ENCODE measurements around the gene TECPR1. TPM values are rescaled to one million over a fixed set of nuclear protein-coding genes. Genes with fewer than 3 reads are reported as not detected.

The TECPR1 gene
- total and polyA plus RNA-seq, 2 of the 8 experiments (the other 6 are each of a cell fraction or from before 2014, with no cell fraction given), result 1.3 to 11.1 TPM

DNA sequence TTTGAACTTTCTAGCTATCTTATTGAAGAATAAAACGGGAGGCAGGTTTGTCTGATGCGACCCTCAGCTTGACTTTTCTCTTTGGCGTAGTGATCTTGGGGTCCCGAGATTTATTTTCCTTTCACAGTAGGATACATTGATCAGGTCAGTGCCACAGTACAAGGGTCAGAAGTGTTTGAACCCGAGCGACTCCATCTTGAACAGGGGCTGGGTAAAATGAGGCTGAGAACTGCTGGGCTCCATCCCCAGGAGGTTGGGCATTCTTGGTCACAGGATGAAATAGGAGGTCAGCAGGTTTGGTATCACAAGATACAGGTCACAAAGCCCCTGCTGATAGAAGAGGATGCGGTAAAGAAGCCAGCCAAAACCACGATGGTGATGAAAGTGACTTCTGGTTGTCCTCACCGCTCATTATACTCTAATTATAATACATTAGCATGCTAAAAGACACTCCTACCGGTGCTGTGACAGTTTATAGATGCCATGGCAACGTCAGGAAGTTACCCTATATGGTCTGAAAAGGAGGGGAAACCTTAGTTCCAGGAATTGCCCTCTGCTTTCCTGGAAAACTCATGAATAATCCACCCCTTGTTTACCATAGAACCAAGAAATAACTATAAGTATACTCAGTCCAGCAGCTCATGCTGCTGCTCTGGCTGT, 3.0 kb upstream of the TECPR1 start:
- no peak overlapping the region for H3K27ac ChIP-seq (ENCODE audit: low read depth, low read length)
- TF ChIP-seq CBX5 (IDR thresholded peaks at IDR 0.05; ENCODE audit: low read depth, low read length) (no peak), KDM1A (IDR thresholded peaks at IDR 0.05; ENCODE audit: borderline replicate concordance, low read length) (no peak), SIRT6 (IDR thresholded peaks at IDR 0.05; ENCODE audit: low read length) (no peak), EP300 (IDR thresholded peaks at IDR 0.05; ENCODE audit: borderline replicate concordance in 1 of 2, low read depth in 2 of 2, low read length in 2 of 2) (no peak), SP2 (IDR thresholded peaks at IDR 0.05; ENCODE audit: low read length) (no peak), BCL11A (IDR thresholded peaks at IDR 0.05; ENCODE audit: low read depth in 2 of 2, low read length in 2 of 2) (no peak), SRF (IDR thresholded peaks at IDR 0.05; ENCODE audit: low read depth, low read length) (no peak), SUZ12 (IDR thresholded peaks at IDR 0.05; ENCODE audit: low read length) (no peak), TAF7 (optimal IDR thresholded peaks at IDR 0.05; ENCODE audit: borderline replicate concordance, low read depth, low read length) (no peak), RXRA (IDR thresholded peaks at IDR 0.05; ENCODE audit: insufficient read depth, low read depth, low read length) (no peak), RAD21 (IDR thresholded peaks at IDR 0.05 in 1 of 2, conservative IDR thresholded peaks at IDR 0.05 in 1 of 2; ENCODE audit: low read depth in 2 of 2, low read length in 2 of 2) (no peak), GABPA (IDR thresholded peaks at IDR 0.05; ENCODE audit: borderline replicate concordance, insufficient read depth, low read length) (no peak), TAF1 (IDR thresholded peaks at IDR 0.05; ENCODE audit: low read depth, low read length) (no peak)

More for the DNA sequence above, 3.0 kb upstream of the TECPR1 start:
- no peak overlapping the region for H2BK5ac ChIP-seq (ENCODE audit: low read depth, low read length)
- H3K9ac ChIP-seq (replicated peaks in 1 of 4; ENCODE audit: extremely low read depth in 1 of 4, low read depth in 3 of 4, low read length in 3 of 4), result no peak overlapping the region
- H2AK5ac ChIP-seq (ENCODE audit: low read depth, low read length), result no peak overlapping the region
- peaks cover 0 to 14% (median 3%) of the 10 kb centered on the region in 4 experiments; a peak in 4 of 7 replicates for H3K4me1 ChIP-seq (replicated peaks in 1 of 4; ENCODE audit: control insufficient read depth in 3 of 4, insufficient read depth in 4 of 4, low read length in 3 of 4)
- no peak overlapping the region for H3K18ac ChIP-seq (ENCODE audit: extremely low read depth, low read length)
- peaks cover 0 to 2% (median 0%) of the 10 kb centered on the region in 4 experiments; a peak in 4 of 8 replicates for H3K36me3 ChIP-seq (ENCODE audit: control insufficient read depth in 2 of 4, insufficient read depth in 4 of 4, low read length in 3 of 4)
- ChIA-PET POLR2A (ENCODE audit: partially characterized antibody) (no interaction called here), CTCF (ENCODE audit: partially characterized antibody) (interaction anchor here (1.0 to 1.6 kb wide), 3 partner anchors 12 to 234 kb away, joined by 3 to 4 read pairs (median 3); no protein-coding TSS in a partner anchor)
- DNase-seq (ENCODE audit: low read depth in 1 of 2, low spot score in 2 of 2) (no peak), FAIRE-seq (no peak)
- peaks cover 0 to 7% of the 10 kb centered on the region in 2 experiments; a peak in 1 of 4 replicates for H3K79me2 ChIP-seq (ENCODE audit: control insufficient read depth in 1 of 2, insufficient read depth in 2 of 2, low read length in 2 of 2)
- 94% methylated on average over 11 of the region's 11 CpGs; no CpG with 5 or more reads in 1 of the 2 experiments for WGBS, 2 experiments (ENCODE audit: extremely low coverage in 1 of 2, insufficient coverage in 1 of 2, insufficient read length in 1 of 2, insufficient replicate concordance in 2 of 2, low coverage in 1 of 2, low lambda C conversion rate in 2 of 2, missing lambda C conversion rate in 1 of 2)
- no peak overlapping the region for H2BK20ac ChIP-seq (ENCODE audit: low read length)
- H2BK15ac ChIP-seq (ENCODE audit: low read length), result no peak overlapping the region
- H4K5ac ChIP-seq (ENCODE audit: insufficient read length, low read depth, low read length), result no peak overlapping the region
- H3K23ac ChIP-seq (ENCODE audit: insufficient read length), result no peak overlapping the region
- no peak overlapping the region for H3K56ac ChIP-seq (replicated peaks; ENCODE audit: insufficient read length, low read depth, low read length)
- H3K4me2 ChIP-seq (ENCODE audit: insufficient read depth in 1 of 2, low read depth in 2 of 2, low read length in 2 of 2), result no peak overlapping the region
- peaks cover 0 to 4% of the 10 kb centered on the region in 2 experiments for H4K20me1 ChIP-seq (replicated peaks in 1 of 2; ENCODE audit: control insufficient read depth in 1 of 2, insufficient read depth in 2 of 2, low read length in 2 of 2)
- H4K91ac ChIP-seq (replicated peaks; ENCODE audit: insufficient read length, low read length), result no peak overlapping the region
- H4K8ac ChIP-seq (ENCODE audit: extremely low read depth, insufficient read depth, low read length), result no peak overlapping the region
- no peak overlapping the region for H2AFZ ChIP-seq (ENCODE audit: low read length)
- H3K79me1 ChIP-seq (ENCODE audit: low read depth, low read length), result no peaks in the 10 kb centered on the region; the same call in 1 of the 2 replicates
- H3K4me3 ChIP-seq (ENCODE audit: extremely low read depth in 1 of 4, insufficient read depth in 2 of 4, low read depth in 3 of 4, low read length in 4 of 4), result no peak overlapping the region
- H3K4ac ChIP-seq (replicated peaks; ENCODE audit: insufficient read length, low read depth, low read length), result no peak overlapping the region
- H2BK12ac ChIP-seq (ENCODE audit: low read depth, low read length), result no peak overlapping the region
- peaks cover 6% of the 10 kb centered on the region for H3K23me2 ChIP-seq (ENCODE audit: low read depth, low read length)
- no peaks in the 10 kb centered on the region for H3K9me3 ChIP-seq (ENCODE audit: insufficient read depth in 2 of 2, low read depth in 1 of 2, low read length in 1 of 2)
- H2BK120ac ChIP-seq (replicated peaks; ENCODE audit: low read depth, low read length), result no peak overlapping the region
- no peak overlapping the region for H3K14ac ChIP-seq (ENCODE audit: insufficient read length)
- no peaks in the 10 kb centered on the region for H3K27me3 ChIP-seq (replicated peaks in 1 of 4; ENCODE audit: control insufficient read depth in 3 of 4, extremely low read depth in 1 of 4, insufficient read depth in 3 of 4, low read length in 3 of 4)
